GM21619 (cell line): ENCODE results near the gene RPL3.

Experiments
- ATAC-seq: cut with Tn5 transposase; IDR thresholded peaks from one replicate; pipeline ENCODE4 v1.9.1; 2021; ENCODE audit not compliant: unreplicated experiment

Gene RPL3

GRCh38 chr22:39265143-39265886 is 54.1 kb downstream of the RPL3 start:
- ATAC-seq, result no peak

GRCh38 chr22:39264349-39265038 is 54.9 kb downstream of the RPL3 start:
- ATAC-seq, result no peak

DNA sequence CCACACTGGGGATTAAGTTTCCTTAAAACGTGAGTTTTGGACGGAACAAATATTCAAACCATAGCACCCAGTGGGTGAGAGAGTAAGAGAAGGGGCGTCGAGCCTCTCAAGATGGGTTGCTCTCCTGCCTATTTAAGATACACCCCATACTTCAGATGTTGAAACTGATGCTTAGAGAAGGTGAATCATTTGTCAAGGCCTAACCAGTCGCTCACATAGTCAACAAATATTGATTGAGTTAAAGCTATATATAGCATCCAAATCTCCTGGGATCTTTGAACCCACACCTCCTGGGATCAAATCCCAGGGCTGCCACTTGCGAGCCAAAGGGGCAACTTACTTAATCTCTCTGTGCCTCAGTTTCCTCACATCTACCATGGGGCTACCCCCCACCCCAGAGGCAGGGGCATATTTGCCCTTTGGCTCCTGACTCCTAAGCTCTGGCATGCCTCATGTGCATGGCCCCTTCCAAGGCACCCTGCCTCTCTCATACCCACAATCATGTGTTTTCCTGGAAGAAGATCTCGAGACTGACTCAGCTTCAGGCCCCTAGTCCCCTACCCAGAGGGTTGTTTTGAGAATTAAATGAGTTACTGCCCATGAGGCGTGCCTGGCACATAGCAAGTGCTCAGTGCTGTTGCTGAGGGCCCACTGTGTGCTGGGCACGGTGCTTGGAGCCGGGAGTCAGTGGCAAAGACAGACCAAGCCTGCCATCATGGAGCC is 55.6 kb downstream of the RPL3 start:
- ATAC-seq, result no peak
